NCI-H2196 (cell line): ENCODE measurements around the gene USP22.
"Not testable (repeated sequence)": the region's sequence is repeated elsewhere in the genome, so short reads cannot be mapped to it uniquely, and the experiment has no call there.

ENCODE experiments used
- DNase-seq: peaks from one replicate; lab custom pipeline; 2025; ENCODE audit not compliant: unreplicated experiment; lab: John Stamatoyannopoulos, UW

Gene USP22

GRCh38 chr17:21042458-21043295 lies at the start of gene USP22:
Gene USP22, minus strand, starts transcription at chr17:21043011. Its CDS starts 176 bp downstream, at chr17:21042835.
- DNase-seq: no peak

DNA sequence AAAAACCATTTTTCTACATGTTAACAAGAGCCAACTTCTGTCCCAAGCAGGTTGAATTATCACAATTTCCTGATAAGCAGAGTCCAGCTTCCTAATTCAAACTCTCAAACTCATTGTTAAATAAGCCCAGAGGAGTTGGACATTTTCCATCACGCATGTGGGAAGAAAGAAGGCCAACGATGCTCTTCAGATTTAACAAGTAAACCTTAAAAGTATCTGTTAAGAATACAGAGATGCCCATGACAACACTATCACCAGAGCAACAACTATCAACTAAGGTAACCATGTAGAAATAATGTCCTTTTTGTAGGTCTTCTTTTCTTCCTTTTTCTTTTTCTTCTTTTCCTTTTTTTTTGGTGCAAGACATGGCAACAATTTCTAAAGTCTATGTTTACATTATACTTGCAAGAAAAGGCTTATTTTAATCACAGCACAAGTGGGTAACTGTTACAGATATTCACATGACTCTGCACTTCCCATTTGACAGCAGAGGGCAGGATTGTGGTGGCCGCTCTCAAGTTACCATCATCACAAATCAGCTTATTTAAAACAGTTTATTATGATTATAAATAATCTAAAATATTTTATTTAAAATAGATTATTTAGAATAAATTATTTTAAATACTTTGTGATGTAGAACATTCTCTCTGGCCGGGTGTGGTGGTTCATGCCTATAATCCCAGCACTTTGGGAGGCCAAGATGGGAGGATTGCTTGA lies 48.2 kb upstream of the USP22 start:
- DNase-seq: no peak

DNA sequence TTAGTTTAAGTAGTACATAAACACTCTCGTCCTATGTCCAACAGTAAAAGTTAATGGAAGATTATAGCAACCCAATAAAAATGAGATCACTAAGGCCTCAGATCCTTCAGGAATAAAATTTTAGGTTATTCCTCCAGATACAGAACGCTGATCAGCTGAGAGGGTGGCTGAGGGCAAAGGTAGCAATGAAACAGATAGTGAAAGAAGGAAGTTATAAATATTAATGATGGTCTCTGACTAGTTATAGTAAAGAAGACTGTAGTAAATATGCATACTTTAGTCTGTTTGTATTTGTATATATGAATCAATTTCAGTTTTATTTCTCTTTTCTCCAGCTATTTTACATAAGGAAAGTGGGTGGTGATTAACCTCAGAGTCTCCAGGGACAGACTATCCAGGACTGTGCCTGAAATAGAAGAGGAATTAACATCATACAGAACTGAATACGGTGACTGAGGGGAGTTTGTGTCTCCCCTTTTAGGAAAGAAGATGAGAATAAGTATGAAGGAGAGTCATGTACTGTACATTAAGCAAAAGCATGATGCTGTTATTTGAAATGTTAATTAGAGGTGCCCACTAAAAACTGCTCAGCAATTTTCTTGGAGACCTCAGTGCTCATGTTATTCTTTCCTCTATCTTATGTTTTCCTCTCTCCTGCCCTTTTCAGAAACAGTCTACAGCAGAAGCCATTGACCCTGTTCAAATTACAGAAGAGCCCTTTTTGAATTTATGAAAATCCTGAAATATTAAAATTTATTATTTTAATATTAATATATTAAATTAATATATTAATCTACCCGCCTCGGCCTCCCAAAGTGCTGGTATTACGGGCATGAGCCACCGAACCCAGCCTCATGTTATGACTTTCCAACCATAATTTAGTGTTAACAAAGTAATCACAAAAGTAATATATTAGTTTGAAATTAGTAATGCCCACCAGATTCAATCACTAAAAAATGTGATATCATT lies 47.4 kb upstream of the USP22 start:
- no peak for DNase-seq

DNA sequence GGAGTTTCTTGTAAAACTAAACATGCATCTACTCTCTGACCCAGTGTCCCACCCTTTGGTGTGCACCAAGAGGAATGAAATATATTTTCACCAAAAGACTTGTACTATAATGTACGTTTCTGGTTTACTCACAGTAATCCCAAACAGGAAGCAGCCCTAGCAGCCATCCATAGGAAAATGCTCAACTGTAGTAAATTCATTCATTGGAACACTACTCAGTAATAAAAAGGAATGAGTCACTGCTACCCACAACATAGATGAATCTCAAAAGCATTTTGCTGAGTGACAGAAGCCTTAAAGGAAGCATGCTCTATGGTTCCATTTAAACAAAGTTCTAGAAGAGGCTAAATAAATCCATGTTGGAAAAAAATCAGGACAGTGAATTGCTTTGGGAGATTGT lies 46.3 kb upstream of the USP22 start:
- no peak for DNase-seq

DNA sequence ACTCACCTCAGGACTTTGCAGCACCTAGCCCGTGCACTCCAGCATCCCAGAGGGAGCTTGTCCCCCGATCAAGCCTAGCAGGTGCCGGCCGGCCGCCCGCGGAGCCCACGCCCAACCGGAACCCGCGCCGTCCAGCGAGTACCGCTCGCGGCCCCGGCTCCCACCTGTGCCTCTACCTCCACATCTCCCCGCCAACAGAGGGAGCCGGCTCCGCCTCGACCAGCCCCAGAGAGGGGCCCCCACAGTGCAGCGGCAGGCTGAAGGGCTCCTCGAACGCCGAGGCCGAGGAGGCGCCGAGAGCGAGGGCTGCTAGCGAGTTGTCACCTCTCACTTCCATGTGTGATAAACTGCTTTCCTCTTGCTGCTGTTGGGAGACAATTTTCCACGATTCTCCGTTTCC lies 42.9 kb upstream of the USP22 start:
- no peak for DNase-seq

- DNase-seq: not testable (repeated sequence)
Observed at GRCh38 chr17:21085280-21085679, 42.5 kb upstream of the USP22 start.

DNA sequence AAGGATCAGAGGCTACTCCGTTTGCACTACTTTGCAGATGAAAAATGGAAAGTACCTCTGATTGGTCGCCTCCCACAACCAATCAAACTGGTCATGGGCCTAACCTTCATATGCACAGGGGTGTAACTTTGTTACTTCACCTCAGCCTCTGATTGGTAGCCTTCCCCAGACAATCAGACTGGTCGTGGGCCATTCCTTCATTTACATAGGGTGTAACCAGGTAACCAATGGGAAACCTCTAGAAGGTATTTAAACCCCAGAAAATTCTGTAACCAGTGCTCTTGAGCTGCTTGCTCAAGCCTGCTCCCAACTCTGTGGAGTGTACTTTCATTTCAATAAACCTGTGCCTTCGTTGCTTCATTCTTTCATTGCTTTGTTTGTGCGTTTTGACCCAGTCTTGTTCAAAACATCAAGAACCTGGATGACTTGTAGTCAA lies 39.2 kb upstream of the USP22 start:
- no peak for DNase-seq

- DNase-seq: no peak
Observed at GRCh38 chr17:21079196-21079595, 36.4 kb upstream of the USP22 start.

DNA sequence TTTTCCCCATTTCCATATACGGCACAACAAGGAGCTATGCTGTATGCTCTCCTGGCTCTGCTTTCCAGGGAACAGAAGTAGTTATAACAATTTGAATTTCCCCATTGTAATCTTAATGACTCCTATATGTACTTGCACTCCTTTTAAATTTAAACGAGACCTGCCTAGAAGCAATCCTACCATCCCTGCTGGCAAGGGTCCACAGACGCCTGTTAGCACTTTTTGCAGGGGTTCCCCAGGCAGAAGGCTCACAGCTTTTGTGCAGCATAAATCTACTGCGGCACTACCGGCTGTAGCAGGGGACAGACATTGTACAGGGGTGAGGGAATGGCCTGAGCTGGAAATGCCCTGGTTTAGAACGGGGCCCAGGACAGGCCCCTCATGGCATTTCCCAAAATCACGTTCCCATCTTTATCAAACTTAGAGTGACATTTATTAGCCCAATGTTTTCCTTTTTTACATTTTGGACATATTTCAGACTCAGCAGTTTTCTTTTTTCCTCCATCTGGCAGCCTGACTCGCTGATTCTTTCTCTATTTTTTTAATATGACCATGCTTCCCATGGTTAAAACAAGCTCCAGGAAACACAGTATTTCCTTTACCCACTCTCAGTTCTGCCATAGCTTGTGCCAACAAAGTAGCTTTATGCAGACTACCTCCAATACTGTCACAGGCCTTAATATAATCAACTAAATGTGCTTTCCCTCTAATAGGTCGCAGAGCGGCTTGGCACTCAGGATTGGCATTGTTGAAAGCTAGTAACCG lies 35.4 kb upstream of the USP22 start:
- DNase-seq: no peak

DNA sequence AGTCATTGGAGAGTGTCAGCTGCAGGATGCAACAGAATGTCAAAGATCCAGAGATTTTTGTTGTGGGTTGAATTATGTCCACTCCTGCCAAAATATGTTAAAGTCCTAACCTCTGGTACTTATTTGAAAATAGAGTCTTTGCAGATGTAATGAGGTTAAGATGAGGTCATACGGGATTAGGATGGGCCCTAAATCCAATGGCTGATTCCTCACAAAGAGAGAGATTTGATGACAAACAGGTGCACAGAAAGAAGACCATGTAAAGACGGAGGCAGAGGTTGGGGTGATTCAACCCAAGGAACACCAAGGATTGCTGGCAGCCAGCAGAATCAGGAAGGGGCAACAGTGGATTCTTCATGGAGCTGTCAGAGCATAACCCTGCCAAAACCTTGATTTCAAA lies 34.5 kb upstream of the USP22 start:
- DNase-seq: no peak

DNA sequence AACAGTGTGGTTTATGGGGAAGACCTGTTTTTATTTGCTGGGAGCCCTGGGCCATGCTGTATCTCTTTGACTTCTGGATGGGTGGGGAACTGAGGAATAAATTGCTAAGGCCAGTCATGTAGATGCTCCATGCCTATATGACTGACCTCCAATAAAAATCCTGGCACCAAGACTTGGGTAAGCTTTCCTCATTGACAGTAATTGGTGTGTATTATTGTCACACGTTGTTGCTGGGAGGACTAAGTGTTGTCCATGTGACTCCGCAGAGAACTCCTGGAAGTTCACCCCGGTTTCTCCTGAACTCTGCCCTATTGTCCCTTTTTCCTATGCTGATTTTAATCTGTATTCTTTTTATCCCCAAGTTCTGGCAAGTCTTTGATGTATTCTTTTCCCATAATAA lies 33.4 kb upstream of the USP22 start:
- no peak for DNase-seq

DNA sequence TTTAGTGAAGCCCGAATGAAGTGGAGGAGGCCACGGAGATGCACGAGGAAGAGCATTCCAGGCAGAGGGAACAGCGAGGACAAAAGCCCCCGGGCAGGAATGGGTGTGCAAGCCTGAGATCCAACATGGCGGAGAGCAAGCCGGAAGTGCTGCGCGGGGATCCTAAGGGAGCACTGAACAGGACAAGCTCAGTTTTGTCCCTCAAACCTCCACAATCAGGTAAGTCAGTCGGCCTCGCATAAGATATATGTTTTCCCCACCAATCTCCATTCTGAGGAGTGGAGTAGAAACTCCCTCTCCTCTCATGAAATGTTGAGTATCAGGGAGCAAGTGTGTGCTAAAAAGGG lies 32.9 kb upstream of the USP22 start:
- DNase-seq: no peak

- no peak for DNase-seq
Observed at GRCh38 chr17:21072745-21073197, 30.0 kb upstream of the USP22 start.

DNA sequence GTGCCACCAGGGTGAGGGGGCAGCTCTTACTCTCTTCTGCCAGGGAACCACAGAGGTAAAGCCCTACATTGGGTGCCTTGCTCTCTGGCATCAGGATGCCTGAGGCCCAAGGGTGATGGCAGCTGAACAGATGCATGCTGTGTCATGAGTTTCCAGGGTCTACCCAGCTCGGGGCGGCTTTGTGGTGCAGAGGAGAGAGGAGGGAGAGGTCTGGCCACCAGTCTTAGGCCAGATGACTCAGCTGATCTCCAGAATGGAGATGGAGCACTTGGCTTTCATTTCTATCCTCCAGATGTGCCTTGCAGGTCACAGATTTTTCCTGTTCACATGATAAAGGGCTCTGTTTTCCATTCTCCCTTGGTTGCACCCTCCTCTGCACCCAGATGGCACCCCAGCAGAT lies 23.6 kb upstream of the USP22 start:
- DNase-seq: no peak

DNA sequence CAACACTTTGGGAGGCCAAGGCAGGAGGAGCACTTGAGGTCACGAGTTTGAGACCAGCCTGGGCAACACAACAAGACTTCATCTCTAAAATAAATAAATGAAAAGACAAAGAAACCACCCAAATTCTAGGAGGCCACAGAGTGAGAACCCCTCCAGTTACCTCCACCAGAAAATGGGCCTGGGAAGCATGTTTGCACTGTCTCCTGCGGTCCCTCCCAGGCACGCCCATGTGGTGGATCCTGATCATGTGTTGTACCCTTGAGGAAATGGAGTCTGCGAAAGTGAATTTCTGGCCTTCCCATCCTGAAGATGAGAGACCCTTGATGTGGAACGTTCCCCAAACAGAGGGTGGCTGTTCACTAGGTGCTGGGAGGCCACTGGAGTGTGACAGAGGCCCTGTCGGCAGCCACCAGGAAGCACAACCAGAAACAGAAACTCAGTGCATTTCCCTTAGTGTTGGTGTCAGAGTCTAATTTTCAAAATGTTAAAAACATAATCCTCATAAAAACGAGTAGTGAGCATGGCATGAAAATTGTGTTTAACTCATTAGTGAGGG lies 19.2 kb upstream of the USP22 start:
- no peak for DNase-seq

DNA sequence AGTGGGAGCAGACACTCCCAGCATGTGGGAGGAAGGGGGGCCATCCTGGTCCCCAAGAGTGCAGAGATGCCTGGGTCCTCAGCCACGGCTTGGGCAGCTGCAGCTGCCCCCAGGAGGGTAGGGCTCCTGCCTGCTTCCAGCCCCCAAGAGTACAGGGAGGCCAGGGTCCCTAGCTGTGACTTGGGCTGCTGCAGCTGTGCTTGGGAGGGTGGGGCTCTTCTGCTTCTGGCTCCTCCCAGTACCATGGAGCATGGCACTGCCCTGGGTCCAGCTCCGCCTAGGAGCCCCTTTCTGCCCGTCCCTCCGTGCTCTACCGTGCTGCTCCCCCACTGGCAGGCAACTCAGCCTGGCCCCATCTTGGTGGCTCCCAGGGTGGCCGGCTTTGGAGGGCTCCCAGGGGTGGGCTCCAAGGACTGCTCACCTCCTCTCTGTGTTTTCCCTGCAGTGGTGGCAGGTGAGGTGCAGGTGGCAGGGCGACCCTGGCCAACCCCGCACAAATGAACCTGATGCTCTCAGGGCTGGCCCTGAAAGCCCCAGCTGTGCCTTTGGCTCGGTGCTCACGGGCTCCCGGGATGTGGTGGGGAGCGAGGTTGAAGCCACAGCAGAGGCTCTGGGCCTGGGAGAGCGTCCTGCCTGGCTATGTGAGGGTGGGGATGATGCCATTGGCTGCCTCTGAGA lies 18.5 kb upstream of the USP22 start:
- DNase-seq: no peak

- no peak for DNase-seq
Observed at GRCh38 chr17:21059761-21060160, 16.9 kb upstream of the USP22 start.

GRCh38 chr17:21058098-21058893 lies 15.5 kb upstream of the USP22 start:
- no peak for DNase-seq

- DNase-seq: not testable (repeated sequence)
Observed at GRCh38 chr17:21053056-21053455, 10.2 kb upstream of the USP22 start.
